Endothelial cell (in vitro differentiated cells): Measurements from ENCODE around the gene EPHB1. TPM values are rescaled to one million over a fixed set of nuclear protein-coding genes. Genes with fewer than 3 reads are reported as not detected.

ENCODE experiments used
- DNase-seq: peaks from one replicate; pipeline ENCODE4 v3.0.0; 2021; ENCODE audit warnings: low spot score
- H3K27ac Mint-ChIP-seq: one replicate; pipeline ENCODE4 v1.8.0; 2021; ENCODE audit warnings: mixed read lengths, inconsistent platforms; ENCODE audit not compliant: unreplicated experiment
- H3K27me3 Mint-ChIP-seq: one replicate; pipeline ENCODE4 v1.8.0; 2021; ENCODE audit warnings: mild to moderate bottlenecking, moderate library complexity, mixed read lengths, inconsistent platforms; ENCODE audit not compliant: unreplicated experiment
- H3K36me3 Mint-ChIP-seq: one replicate; pipeline ENCODE4 v1.8.0; 2021; ENCODE audit warnings: mild to moderate bottlenecking, low read depth, mixed read lengths, inconsistent platforms; ENCODE audit not compliant: unreplicated experiment
- H3K4me1 Mint-ChIP-seq: one replicate; pipeline ENCODE4 v1.8.0; 2021; ENCODE audit warnings: mild to moderate bottlenecking, mixed read lengths, inconsistent platforms; ENCODE audit not compliant: unreplicated experiment
- H3K4me3 Mint-ChIP-seq: one replicate; pipeline ENCODE4 v1.8.0; 2021; ENCODE audit warnings: mild to moderate bottlenecking, mixed read lengths, inconsistent platforms; ENCODE audit not compliant: unreplicated experiment
- H3K9me3 Mint-ChIP-seq: one replicate; pipeline ENCODE4 v1.8.0; 2021; ENCODE audit warnings: mixed read lengths, inconsistent platforms; ENCODE audit not compliant: unreplicated experiment
- CTCF ChIP-seq: fragments of 200-600 bp; sonication (generic); IDR thresholded peaks from one replicate; pipeline ENCODE4 v1.5.0; 2021; ENCODE audit warnings: antibody characterized with exemption; ENCODE audit not compliant: unreplicated experiment
- total RNA-seq: library from RNA; stranded (reverse); fragmentation: NEBNext Ultra II Directional; extraction: Animal tissue kit (Norgen Biotek cat#: 25700); gene quantifications from one replicate; pipeline ENCODE4 v1.2.1, GENCODE V29; 2021; ENCODE audit not compliant: unreplicated experiment

Gene EPHB1
- total RNA-seq, 1 donor from 2014 or later: 5.7 TPM

GRCh38 chr3:135258916-135259315, 463.9 kb downstream of the EPHB1 start:
- TF ChIP-seq CTCF: no peak
- Mint-ChIP-seq H3K4me1 (no peaks in the 10 kb centered on the region), H3K36me3 (no peaks in the 10 kb centered on the region), H3K9me3 (no peaks in the 10 kb centered on the region), H3K27me3 (no peaks in the 10 kb centered on the region), H3K4me3 (no peak overlapping the region), H3K27ac (no peak overlapping the region)
- no peak for DNase-seq

- no peaks in the 10 kb centered on the region for H3K9me3 Mint-ChIP-seq
- no peaks in the 10 kb centered on the region for H3K27me3 Mint-ChIP-seq
- no peak for DNase-seq
- no peak for TF ChIP-seq CTCF
- no peak overlapping the region for H3K4me3 Mint-ChIP-seq
- no peak overlapping the region for H3K27ac Mint-ChIP-seq
- no peaks in the 10 kb centered on the region for H3K36me3 Mint-ChIP-seq
- no peaks in the 10 kb centered on the region for H3K4me1 Mint-ChIP-seq
Observed at GRCh38 chr3:135260025-135260424, 465.0 kb downstream of the EPHB1 start.

- H3K4me3 Mint-ChIP-seq: no peak overlapping the region
Observed at GRCh38 chr3:135261214-135261775, 466.2 kb downstream of the EPHB1 start.

GRCh38 chr3:135261916-135262315, 466.9 kb downstream of the EPHB1 start:
- H3K27me3 Mint-ChIP-seq: no peaks in the 10 kb centered on the region
- no peak overlapping the region for H3K4me3 Mint-ChIP-seq
- H3K9me3 Mint-ChIP-seq: no peaks in the 10 kb centered on the region
- DNase-seq: no peak
- no peaks in the 10 kb centered on the region for H3K36me3 Mint-ChIP-seq
- no peak for TF ChIP-seq CTCF
- no peak overlapping the region for H3K27ac Mint-ChIP-seq
- no peaks in the 10 kb centered on the region for H3K4me1 Mint-ChIP-seq

More at GRCh38 chr3:135261214-135261775, 466.2 kb downstream of the EPHB1 start:
- no peaks in the 10 kb centered on the region for H3K9me3 Mint-ChIP-seq
- no peaks in the 10 kb centered on the region for H3K4me1 Mint-ChIP-seq
- no peak for TF ChIP-seq CTCF
- H3K36me3 Mint-ChIP-seq: no peaks in the 10 kb centered on the region
- no peak for DNase-seq
- H3K27me3 Mint-ChIP-seq: no peaks in the 10 kb centered on the region
- no peak overlapping the region for H3K27ac Mint-ChIP-seq

- DNase-seq: no peak
- no peaks in the 10 kb centered on the region for H3K27me3 Mint-ChIP-seq
- no peaks in the 10 kb centered on the region for H3K36me3 Mint-ChIP-seq
- no peak for TF ChIP-seq CTCF
- H3K27ac Mint-ChIP-seq: no peak overlapping the region
- H3K4me3 Mint-ChIP-seq: no peak overlapping the region
- H3K4me1 Mint-ChIP-seq: no peaks in the 10 kb centered on the region
- H3K9me3 Mint-ChIP-seq: no peaks in the 10 kb centered on the region
Observed at GRCh38 chr3:135262441-135262840, 467.4 kb downstream of the EPHB1 start.
